Ureter (tissue), 1 donor: ENCODE measurements around the gene MYOF. TPM values are rescaled to one million over a fixed set of nuclear protein-coding genes. Genes with fewer than 3 reads are reported as not detected.
"Not testable (repeated sequence)": the region's sequence is repeated elsewhere in the genome, so short reads cannot be mapped to it uniquely, and the experiment has no call there.

Source experiments
- DNase-seq: peaks from one replicate; pipeline ENCODE4 v3.0.0-alpha.2; 2020; ENCODE audit warnings: low spot score
- total RNA-seq: library from RNA; stranded (reverse); gene quantifications from one replicate; pipeline ENCODE4 v1.2.4, GENCODE V29; 2023
- donor health status: DM: yes; HTN: yes; CAD: no.

MYOF gene
- total RNA-seq, 1 donor from 2014 or later, result 339 TPM

DNA sequence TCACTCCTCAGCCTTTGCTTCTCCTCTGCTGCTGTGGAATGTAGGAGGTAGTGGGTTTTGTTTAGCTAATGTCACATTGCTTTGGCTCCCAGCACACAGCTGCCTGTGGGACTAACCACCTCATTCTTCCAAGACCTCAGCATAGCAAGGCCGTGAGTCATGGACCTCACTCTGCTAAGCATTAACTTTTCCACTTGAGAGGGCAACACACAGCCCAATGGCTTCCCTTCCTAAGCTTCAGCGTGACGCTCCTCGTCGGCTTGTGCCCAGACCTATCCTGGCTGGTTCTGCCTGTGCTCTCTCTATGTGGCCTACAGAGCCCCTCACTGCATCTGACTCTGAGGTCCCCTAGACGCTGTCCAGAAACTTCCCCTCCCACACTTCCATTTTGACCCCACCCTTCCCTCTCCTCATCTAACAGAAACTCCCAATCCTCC, 23.3 kb downstream of the MYOF start:
- DNase-seq, result peak; percentile 86

DNA sequence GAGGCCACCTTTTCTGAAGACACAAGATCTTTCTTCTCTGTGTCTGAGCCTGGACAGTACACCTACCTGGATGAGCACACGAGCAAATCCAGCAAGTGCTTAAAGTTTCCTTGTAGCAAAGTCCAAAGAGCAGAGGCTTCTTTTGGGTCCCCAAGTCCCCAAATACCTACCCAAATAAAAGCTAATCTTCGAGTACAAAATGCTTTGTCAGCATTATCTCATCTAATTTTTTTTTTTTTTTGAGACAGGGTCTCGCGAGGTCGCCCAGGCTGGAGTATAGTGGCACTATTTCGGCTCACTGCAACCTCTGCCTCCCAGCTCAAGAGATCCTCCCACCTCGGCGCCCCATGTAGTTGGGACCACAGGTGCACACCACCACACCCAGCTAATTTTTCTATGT, 24.6 kb downstream of the MYOF start:
- DNase-seq, result no peak

DNA sequence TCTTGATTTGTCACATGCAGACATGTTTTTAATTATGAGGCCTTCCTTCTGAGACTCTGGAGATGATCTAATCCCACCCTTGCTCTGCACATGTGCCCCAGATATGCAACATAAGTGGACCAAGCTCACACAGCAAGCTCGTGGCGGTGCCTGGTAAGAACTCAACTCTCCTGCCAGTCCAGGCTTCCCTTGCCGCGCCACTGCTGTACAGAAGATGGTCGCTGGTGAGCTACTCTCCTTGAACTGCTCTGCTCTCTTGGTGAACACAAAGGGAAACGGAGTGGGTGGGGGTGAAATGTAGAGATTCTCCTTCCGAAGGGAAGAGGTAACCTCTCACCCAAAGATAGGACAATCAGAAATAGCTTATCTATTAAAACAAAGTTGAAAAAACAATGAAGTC, 25.7 kb downstream of the MYOF start:
- DNase-seq, result no peak

DNA sequence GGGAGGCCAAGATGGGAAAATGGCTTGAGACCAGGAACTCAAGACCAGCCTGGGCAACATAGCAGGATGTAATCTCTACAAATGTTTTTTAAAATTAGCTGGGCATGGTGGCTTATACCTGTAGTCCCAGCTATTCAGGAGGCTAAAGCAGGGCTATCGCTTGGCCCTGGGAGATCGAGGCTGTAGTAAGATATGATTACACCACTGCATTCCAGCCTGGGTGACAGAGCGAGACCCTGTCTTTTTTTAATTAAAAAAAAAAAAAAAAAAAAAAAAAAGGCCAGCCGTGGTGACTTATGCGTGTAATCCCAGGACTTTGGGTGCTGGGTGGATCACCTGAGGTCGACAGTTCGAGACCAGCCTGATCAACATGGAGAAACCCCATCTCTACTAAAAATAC, 27.4 kb downstream of the MYOF start:
- DNase-seq, result no peak

DNA sequence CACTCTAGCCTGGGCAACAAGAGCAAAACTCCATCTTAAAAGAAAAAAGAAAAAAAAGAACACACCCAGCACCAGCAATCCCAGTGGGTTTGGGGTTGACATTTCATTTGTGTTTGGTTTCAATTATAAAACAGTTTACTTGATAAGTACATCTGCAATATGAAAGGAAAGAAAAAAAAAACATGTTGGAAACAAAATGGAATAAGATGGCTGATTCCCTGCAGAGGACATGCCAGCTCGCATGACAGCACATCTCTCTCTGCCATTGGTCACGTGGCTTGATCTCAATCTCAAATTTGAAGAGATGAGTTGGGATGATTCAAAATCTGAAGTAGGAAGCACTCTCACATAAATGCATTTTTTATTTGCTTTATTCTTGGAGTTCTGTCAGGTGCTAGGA, 28.0 kb downstream of the MYOF start:
- DNase-seq, result no peak

DNA sequence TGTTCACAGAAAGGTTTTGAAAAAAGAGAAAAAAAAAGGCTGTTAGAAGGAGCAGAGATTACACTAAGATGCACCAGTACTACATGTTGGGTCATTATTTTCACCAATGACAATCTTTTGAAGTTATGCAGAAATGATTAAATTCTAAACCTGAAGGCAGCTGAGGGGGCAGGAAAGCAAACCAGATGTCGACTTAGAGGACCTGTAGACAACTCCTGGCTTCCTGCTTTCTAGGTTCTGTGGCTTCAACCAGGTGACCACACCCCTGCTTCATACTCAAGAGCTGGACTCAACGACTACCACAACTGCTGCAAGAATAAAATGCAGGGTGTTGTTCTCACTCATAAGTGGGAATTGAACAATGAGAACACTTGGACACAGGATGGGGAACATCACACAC, 30.0 kb downstream of the MYOF start:
- DNase-seq, result no peak

DNA sequence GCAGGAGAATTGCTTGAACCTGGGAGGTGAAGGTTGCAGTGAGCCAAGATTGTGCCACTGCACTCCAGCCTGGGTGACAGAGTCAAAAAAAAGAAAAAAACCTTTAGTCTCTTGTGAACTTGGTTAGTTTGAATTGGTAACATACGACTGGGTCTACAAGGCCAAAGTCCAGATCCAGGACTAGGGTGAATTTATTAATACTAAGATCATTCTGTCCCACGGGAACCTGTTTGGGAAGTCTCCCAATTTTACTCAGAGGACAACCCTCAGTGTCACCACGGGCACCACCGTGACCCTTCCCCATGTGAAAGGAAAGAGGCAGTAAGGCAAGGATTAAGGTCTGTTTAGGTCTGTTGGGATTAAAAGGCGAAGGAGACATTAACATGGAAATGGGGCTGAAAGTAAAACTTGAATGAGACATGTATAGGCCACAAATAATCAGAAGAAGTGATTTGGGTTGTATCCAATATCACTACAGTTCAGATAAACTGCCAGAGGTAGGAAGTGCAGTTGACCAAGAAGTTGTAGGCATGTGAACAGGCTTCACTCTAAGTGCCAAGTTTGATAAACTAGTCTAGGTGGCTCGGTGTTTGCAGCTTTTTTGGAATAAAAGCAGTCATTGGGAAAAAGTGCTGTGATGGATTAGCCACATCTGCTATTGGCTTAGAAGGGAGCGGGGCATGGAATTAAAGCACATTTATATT, 30.7 kb downstream of the MYOF start:
- DNase-seq, result no peak

DNA sequence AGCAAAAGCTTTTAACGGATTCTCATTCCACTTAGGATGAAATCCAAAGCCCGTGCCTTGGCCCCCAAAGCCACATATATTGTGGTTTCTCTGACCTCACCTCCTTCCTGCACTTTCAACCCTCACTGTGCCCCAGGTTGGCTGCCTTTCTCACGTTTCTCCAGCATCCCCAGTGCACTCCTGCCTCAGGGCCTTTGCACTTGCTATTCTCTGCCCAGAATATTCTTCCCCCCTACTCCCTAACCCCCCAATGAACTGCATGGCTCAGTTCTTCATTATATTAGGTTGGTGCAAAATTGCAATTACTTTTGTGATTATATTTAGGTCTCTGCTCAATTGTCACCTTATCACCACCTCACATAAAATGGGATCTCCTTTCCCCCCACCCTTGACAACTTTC, 34.2 kb downstream of the MYOF start:
- no peak for DNase-seq

DNA sequence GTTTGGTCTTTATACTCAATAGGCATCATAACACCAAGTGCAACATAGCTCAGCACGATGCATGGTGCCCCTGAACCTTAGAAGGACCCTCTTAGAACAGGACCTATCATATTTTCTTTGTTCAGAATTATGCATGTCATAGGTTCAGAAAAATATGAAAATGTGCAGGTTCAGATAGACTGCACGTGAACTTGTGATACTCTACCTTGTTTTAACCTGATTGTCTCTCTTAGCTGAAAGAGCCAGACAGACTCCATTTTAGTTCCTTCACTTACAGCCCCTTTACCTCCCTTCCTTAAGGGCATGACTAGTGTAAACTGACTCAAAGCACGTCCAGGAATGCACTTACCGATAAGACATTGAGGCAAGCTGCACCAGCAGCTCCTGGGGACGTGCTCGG, 35.1 kb downstream of the MYOF start:
- DNase-seq, result no peak

DNA sequence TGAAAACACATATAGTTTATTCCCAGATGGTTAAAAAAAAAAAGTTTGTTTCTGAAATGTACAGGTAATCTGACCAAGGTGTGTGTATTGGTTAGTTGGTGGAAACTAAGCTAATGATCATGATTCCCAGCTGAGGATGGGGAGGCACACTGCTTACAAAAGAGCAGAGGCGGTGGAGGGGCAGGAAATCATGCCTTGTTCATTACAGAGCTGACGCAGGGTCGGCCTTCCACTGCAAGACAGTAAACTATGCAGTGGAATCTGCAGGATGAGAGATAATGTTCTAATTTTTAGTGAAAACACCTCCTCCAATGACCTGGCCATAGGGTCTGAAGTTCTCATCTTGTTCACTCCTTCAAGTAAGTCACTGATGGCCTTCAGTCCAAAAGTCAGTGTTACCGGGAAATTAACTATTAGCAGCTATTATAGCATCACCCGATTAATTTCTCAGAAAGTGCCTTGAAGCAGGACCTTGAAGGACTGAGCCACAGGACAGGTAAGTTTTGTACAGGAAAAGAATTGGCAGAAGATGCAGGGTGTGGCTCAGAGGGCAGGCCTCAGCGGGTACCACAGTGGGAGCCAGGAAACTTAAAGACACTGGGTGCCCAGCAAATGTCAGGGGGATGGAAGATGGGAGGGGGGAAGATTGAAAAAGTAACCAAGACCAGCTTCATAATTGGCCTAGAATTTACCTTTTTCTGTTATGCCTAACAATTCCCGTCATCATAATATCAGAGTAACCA, 36.0 kb downstream of the MYOF start:
- no peak for DNase-seq

DNA sequence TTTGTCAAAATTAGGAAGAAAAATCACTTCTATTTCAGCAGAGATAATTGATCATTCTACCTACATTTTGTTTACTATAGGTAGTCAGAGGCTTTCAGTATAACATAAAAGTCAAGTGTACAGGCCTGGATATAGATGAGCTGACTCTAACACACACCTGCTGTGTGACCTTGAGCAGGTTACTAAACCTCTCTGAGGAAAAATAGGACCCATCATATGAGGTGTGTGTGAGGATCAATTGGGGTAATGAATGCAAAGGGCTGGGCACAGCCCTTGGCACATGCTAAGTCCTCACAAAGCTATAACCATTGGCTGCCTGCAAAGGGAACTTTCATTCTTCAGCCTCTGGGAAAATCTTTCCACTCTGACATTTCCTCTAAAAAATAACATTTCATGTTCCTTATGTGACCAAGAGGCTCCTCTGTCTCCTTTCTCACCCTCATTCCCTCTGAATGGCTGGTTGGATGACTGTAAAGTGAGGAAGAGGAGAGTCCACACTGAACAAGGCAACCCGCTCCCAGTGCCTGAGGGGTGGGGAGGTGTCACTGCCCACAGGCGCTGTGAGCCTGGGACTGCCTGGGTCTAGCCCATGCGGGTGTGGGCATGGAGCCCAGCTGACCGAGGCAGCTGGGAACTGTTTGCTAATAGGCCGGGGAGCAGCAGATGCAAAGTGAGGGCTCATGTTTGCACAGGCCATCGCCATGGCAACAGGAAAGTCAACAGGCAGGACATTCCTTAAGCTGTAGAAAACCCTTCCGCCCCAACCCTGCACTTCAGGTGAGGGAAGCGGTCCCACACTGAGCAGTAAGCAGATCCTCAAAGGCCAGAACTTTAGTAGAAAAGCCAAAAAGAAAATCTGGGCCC, 36.8 kb downstream of the MYOF start:
- DNase-seq, result peak; percentile 95

DNA sequence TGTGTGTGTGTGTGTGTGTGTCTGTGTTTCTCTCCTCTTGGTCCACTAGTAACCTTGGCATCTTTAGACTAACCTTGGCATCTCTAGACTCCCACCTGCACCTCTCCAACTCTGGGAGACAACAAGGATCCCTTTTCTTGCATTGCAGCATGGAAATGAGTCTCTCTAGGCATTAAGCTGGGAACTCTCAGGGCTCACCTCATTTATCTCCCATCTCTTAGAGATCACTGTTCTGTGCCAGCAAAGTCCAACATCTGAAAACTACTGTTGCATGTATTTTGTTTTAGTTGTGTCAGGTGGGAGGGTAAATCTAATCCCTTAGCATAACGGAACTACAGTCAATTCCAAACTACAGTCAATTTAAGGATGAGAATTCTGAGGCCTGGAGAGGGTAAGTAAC, 38.7 kb downstream of the MYOF start:
- no peak for DNase-seq

DNA sequence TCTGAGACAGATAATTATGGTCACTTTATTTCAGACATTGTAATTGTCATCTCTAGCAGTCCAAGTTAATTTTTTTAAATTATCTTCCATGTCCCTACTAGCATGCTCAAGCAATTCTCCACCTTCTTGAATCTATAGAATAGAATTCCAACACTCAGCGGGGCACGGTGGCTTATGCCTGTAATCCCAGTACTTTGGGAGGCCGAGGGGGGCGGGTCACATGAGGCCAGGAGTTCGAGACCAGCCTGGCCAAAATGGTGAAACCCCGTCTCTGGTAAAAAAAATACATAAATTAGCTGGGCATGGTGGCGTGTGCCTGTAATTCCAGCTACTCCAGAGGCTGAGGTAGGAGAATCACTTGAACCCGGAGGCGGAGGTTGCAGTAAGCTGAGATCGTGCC, 39.4 kb downstream of the MYOF start:
- DNase-seq, result not testable (repeated sequence)

DNA sequence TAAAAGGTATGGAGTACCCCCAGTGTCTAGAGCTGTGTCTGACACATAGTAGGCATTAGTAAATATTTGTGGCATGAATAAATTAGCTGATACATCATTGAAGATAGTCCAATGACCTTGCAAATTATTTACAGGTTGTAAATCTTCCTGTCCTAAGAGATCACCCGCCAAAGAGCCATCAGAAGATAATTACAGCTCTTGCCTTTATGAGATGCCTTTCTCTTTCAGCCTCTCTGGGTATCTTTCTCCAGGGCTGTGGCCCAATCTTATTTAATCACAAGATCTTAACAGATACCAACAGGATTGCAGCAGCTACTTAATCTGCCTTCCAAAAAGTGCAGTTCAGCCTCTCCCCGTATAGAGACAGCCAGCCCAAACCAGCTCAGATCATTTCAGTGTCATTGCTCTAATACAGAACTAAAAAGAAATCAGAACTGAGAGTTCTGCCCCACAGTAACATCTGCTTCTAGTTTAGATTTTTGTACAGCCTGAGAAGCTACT, 41.5 kb downstream of the MYOF start:
- no peak for DNase-seq

DNA sequence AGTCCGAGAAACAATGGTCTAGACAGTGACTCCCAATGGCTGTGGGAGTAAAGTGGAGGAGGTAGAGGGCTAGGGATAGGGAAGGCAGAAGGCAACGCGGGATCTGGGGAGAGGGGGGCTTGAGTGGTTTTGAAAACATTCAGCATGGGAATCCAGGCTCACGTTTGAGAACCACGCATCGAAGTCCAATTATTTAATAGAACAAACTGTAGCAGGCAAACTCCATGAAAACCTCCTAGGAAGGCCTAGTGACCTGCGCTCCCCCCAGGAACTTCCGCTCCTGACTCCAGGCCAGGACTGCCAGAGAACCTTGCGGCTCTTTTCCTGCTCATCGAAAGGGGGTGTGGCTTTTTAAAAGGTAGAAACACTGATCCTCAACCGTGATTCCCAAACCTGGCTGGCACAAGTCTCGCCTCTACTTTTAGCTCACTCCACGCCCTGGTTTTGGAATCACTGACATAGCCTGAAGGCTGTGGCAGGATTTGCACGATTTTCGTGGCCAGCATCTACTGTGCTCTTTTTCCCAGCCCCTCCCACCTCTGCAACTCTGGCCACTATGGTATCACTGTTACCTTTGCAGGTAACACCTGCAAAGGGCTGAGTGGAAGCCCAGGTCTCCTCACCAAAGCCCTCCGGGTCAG, 43.4 kb downstream of the MYOF start:
- DNase-seq, result peak; percentile 77

DNA sequence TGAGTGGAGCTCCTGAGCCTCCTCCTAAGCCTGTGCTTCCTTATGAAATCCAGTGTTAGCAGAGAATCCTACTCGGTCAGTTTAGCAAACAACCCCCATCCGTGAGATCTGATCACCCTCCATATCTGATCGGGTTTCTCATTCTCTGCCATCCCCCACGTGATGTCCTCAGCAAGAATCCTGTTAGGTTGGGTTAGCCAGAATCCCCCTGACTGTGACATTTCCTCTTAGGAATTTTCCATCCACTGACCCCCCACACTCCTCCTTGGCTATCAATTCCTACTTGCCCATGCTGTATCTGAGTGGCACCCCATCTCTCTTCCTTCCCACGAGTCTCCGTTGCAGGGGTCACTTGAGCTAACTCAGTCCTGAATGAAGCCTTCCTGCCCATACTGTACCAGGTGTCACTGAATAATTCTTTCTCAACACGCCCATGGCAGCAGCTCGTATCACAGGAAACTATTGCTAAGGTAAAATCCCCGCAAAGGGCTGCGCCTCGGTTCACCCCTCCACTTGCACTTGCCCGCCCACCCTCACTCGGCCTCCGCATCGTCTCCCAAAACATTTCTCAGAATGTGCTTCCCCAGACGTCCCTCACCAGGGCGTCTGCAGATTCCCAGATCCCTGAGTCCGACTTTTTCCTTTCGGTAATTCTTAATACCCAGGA, 44.1 kb downstream of the MYOF start:
- DNase-seq, result no peak

DNA sequence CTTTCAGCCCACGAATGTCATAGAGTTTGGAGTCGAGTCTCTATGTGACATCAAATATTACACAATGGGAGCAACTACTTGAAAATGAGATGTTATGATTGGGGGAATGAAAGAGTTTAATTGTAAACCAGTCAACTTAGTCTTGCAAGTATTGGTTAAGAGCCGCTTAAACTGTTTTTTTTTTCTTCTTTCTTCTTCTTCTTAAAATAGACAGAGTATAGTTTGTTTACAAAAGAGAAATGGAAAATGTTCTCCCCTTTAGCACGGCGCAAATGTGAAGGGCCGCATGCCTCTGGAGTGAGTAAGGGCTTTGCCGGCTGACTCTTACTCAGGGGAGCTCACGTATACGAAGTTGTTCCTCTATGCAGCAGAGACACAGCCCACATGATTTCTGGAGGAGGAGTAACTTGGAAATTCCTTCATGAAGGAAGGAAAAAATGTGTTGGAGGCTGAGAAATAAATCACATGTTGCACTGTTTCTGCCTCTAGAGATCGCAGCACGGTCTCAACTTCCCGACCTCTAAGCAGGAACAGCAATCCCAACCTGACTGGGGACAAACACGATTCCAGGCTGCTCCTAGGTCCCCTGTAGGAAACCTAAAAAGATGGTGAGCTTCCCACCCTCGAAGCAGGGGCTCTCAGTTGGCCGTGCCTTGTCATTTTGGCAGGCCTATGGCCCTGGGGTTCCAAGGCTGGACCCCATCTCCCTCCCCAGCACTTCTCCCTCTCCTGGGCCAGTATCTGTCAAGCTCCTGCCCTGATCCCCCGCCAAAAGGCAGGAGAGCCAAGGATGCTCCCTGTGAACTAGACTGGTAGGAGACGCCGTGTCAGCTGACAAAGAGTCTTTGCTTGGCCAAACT, 44.8 kb downstream of the MYOF start:
- peak; percentile 89 for DNase-seq

DNA sequence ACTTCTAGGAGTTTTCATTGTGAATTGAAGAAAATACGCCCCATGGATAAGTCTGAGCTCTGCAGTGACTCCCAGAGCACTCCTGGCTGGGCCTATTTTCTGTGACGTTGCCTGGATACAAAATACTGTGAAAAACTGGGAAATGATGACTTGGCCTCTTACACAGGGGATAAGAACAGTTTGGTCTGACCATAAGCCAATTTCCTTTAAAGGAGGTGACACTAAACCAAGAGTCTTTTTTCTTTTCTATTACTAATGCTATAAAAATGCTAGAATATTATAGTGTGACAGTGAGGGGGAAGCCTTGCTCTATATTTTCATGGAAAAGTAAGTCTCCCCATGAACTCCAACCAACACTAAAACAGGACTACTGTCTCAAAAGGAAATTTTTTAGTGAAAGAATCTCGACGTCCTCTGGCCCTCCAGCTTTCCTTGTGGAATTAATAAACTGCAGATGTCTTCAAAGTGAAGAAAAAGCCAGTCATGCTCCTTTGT, 45.5 kb downstream of the MYOF start:
- no peak for DNase-seq

DNA sequence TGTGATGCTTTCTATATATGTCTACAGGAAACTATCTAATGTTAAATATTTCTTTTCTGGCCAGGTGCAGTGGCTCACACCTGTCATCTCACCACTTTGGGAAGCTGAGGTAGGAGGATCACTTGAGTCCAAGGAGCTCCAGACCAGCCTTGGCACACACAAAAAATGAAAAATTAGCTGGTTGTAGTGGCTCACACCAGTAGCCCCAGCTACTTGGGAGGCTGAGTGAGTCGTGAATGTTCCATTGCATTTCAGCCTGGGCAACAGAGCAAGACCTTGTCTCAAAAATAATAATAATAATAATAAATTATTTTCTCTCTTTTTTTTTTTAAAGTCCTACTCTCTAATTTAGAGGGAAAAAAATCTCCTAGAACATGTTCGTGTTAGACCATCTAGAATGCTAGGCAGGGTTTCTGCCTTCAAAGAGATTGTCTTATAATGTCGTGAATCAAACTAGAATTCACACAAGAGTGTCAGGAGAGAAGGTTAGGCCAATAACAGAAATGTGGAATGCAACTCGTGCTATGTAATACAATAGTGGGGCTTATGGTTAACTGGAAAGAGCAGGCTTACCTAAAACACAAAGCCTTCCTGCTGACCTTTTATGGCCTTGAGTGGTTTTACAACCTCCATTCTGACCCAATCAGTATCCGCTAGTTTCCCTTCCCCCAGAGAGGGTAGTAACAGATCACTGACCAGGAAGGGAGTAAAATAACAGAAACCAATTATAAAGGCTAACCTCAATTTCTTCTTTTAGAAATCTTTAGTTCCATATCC, 46.3 kb downstream of the MYOF start:
- no peak for DNase-seq
